Measurements from ENCODE around the gene HOXB4.
A peak's percentile ranks its signal among the peaks of the same experiment; 100 is the strongest.

HOXB4 gene

DNA sequence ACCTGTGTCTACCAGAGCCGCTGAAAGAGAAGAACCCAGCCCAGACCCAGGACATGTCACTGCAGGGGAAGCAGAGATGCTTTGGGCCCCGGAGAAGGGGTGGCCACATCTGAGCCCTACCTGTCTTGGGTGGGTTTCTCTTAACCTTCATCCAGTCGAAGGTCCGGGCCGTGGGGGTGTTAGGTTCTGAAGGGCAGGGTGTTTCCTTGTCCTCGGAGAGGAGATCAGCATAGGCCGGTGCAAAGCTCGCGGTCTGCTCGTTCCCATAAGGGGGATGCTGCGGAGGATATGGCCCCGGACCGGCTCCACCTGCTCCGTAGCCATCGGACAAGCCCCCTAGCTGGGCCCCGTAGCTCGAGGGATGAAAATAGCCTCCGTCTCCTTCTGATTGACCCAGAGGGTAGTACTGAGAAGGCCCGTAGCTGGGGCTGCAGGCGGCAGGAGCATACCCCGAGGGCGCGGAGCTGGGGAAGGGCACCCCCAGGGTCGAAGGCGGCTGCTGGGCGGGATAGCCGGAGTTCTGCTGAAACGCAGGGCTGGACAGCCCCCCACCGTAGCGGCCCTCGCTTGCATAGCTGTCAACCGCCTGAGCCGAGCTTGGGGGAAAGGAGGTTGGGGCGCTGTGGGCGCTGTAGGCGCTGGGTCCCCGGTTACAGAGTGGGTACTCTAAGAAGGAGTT lies 47.8 kb downstream of the HOXB4 start:
- no peak overlapping the region for H4K12ac ChIP-seq (ENCODE audit: low read depth, low read length)
- no peak overlapping the region for H2AFZ ChIP-seq (ENCODE audit: insufficient read depth, low read length, poor library complexity)
- H3K9ac ChIP-seq (ENCODE audit: low read length): no peak overlapping the region
- H3K14ac ChIP-seq (ENCODE audit: low read length): peak overlapping the region; percentile 17
- DNase-seq: no peak
- no peak overlapping the region for H3K23ac ChIP-seq (ENCODE audit: low read length)
- H2AK5ac ChIP-seq (ENCODE audit: low read length): peak overlapping the region; percentile 47
- H3K27me3 ChIP-seq (ENCODE audit: insufficient read depth, low read length): no peaks in the 10 kb centered on the region
- no peak overlapping the region for H2BK5ac ChIP-seq (ENCODE audit: low read depth, low read length, poor library complexity)
- H3K4me1 ChIP-seq (ENCODE audit: control insufficient read depth in 1 of 2, insufficient read depth in 2 of 2, low read length in 2 of 2): peaks cover 28 to 36% of the 10 kb centered on the region in 2 experiments
- no peak overlapping the region for H3K4ac ChIP-seq (ENCODE audit: low read depth, low read length)
- no peaks in the 10 kb centered on the region for H3K79me2 ChIP-seq (ENCODE audit: control insufficient read depth, insufficient read depth, low read length, poor library complexity)
- no peak overlapping the region for H3K4me2 ChIP-seq (ENCODE audit: low read length)
- H3K9me3 ChIP-seq (ENCODE audit: insufficient read depth, low read depth, low read length): no peaks in the 10 kb centered on the region
- no CpG with 5 or more reads among the region's 37 CpGs for WGBS (ENCODE audit: extremely low coverage, insufficient coverage, insufficient read length)
- H4K91ac ChIP-seq (ENCODE audit: low read depth, low read length): peak overlapping the region; percentile 90
- H3K36me3 ChIP-seq (ENCODE audit: control insufficient read depth in 1 of 2, insufficient read depth in 2 of 2, low read length in 2 of 2): no peaks in the 10 kb centered on the region
- peak overlapping the region; percentile 81 for H2BK12ac ChIP-seq (ENCODE audit: low read length)
- H3K27ac ChIP-seq (ENCODE audit: low read depth, low read length): peak overlapping the region; percentile 79
- H3K4me3 ChIP-seq (ENCODE audit: low read depth, low read length): no peak overlapping the region
- H4K8ac ChIP-seq (ENCODE audit: low read depth, low read length): peak overlapping the region; percentile 5
- no peak overlapping the region for H3K18ac ChIP-seq (ENCODE audit: low read length)
- H3K79me1 ChIP-seq (ENCODE audit: low read length): peaks cover 30% of the 10 kb centered on the region
- H2BK120ac ChIP-seq (ENCODE audit: insufficient read depth, low read length, poor library complexity): no peak overlapping the region

DNA sequence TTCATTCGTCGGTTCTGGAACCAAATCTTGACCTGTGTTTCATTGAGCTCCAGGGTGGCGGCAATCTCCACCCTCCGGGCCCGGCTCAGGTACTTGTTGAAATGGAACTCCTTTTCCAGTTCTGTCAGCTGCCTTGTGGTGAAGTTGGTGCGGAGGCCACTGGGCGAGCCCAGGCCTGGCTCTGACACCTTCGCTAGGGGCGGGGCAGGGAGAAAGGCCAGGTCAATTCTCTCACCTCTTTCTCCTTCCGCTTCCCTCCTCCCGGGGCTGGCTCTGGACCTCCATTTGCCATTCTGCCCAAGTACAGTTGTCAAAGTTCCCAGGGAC lies 48.5 kb downstream of the HOXB4 start:
- Histone ChIP-seq H2AFZ (ENCODE audit: insufficient read depth, low read length, poor library complexity) (no peak overlapping the region), H2BK5ac (ENCODE audit: low read depth, low read length, poor library complexity) (peak overlapping the region; percentile 55), H3K36me3 (ENCODE audit: control insufficient read depth in 1 of 2, insufficient read depth in 2 of 2, low read length in 2 of 2) (no peaks in the 10 kb centered on the region), H3K4ac (ENCODE audit: low read depth, low read length) (peak overlapping the region; percentile 13), H3K23ac (ENCODE audit: low read length) (no peak overlapping the region), H3K9ac (ENCODE audit: low read length) (no peak overlapping the region), H3K14ac (ENCODE audit: low read length) (peak overlapping the region; percentile 67), H3K4me1 (ENCODE audit: control insufficient read depth in 1 of 2, insufficient read depth in 2 of 2, low read length in 2 of 2) (peaks cover 28 to 36% of the 10 kb centered on the region in 2 experiments), H2AK5ac (ENCODE audit: low read length) (peak overlapping the region; percentile 47), H4K91ac (ENCODE audit: low read depth, low read length) (peak overlapping the region; percentile 90), H3K27me3 (ENCODE audit: insufficient read depth, low read length) (no peaks in the 10 kb centered on the region), H3K4me3 (ENCODE audit: low read depth, low read length) (no peak overlapping the region), H3K18ac (ENCODE audit: low read length) (peak overlapping the region; percentile 67), H3K9me3 (ENCODE audit: insufficient read depth, low read depth, low read length) (no peaks in the 10 kb centered on the region), H3K79me2 (ENCODE audit: control insufficient read depth, insufficient read depth, low read length, poor library complexity) (no peaks in the 10 kb centered on the region), H4K12ac (ENCODE audit: low read depth, low read length) (no peak overlapping the region), H3K79me1 (ENCODE audit: low read length) (peaks cover 30% of the 10 kb centered on the region), H3K4me2 (ENCODE audit: low read length) (peak overlapping the region; percentile 50), H2BK120ac (ENCODE audit: insufficient read depth, low read length, poor library complexity) (peak overlapping the region; percentile 87), H3K27ac (ENCODE audit: low read depth, low read length) (peak overlapping the region; percentile 79), H4K8ac (ENCODE audit: low read depth, low read length) (peak overlapping the region; percentile 63), H2BK12ac (ENCODE audit: low read length) (peak overlapping the region; percentile 81)
- WGBS (ENCODE audit: extremely low coverage, insufficient coverage, insufficient read length): no CpG with 5 or more reads among the region's 11 CpGs
- DNase-seq: no peak

DNA sequence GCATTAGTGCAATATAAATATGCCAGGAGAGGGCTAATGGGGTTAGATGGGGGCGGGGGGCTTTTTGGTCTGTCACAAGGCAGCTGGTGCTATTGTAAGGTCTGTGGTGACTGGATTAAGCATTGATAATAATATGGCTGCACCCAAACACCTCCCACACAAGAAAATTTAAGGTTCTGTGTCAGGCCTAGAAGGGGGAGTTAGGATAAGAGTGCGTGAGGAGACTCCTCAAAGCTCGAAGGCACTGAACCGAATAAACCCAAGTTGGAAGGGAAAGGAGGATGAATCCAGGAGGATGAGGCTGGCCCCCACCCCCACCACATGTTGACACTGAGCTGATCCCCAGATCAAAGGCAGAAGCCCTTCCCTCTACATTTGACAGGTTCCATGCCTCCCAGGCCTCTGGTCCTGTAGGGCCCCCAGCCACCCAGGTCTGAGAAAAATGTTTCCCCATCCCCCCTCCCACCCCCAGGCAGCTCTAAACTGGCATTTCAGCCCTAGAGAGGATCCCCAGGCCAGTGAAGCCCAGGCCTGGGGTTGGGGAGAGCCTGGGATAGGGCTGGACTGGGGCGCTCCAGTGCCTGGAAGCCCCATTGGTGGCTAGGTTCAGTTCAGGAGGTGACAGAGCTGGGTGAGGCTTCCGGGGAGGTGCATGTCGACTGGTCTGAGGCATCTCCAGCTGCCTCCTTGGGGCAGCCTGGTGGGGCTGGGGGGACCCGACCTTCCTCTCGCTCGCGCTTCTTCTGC lies 49.0 kb downstream of the HOXB4 start:
- peak overlapping the region; percentile 90 for H4K91ac ChIP-seq (ENCODE audit: low read depth, low read length)
- DNase-seq: no peak
- H2BK120ac ChIP-seq (ENCODE audit: insufficient read depth, low read length, poor library complexity): peak overlapping the region; percentile 87
- peak overlapping the region; percentile 47 for H2AK5ac ChIP-seq (ENCODE audit: low read length)
- peaks cover 29% of the 10 kb centered on the region for H3K79me1 ChIP-seq (ENCODE audit: low read length)
- no CpG with 5 or more reads among the region's 11 CpGs for WGBS (ENCODE audit: extremely low coverage, insufficient coverage, insufficient read length)
- H3K4me2 ChIP-seq (ENCODE audit: low read length): peak overlapping the region; percentile 50
- no peaks in the 10 kb centered on the region for H3K27me3 ChIP-seq (ENCODE audit: insufficient read depth, low read length)
- H3K4ac ChIP-seq (ENCODE audit: low read depth, low read length): peak overlapping the region; percentile 13
- H2BK5ac ChIP-seq (ENCODE audit: low read depth, low read length, poor library complexity): peak overlapping the region; percentile 55
- H4K12ac ChIP-seq (ENCODE audit: low read depth, low read length): no peak overlapping the region
- no peaks in the 10 kb centered on the region for H3K36me3 ChIP-seq (ENCODE audit: control insufficient read depth in 1 of 2, insufficient read depth in 2 of 2, low read length in 2 of 2)
- H2BK12ac ChIP-seq (ENCODE audit: low read length): peak overlapping the region; percentile 81
- no peaks in the 10 kb centered on the region for H3K79me2 ChIP-seq (ENCODE audit: control insufficient read depth, insufficient read depth, low read length, poor library complexity)
- H3K4me3 ChIP-seq (ENCODE audit: low read depth, low read length): no peak overlapping the region
- no peak overlapping the region for H3K23ac ChIP-seq (ENCODE audit: low read length)
- peak overlapping the region; percentile 79 for H3K27ac ChIP-seq (ENCODE audit: low read depth, low read length)
- H4K8ac ChIP-seq (ENCODE audit: low read depth, low read length): peak overlapping the region; percentile 63
- H3K14ac ChIP-seq (ENCODE audit: low read length): peak overlapping the region; percentile 67
- H3K9me3 ChIP-seq (ENCODE audit: insufficient read depth, low read depth, low read length): no peaks in the 10 kb centered on the region
- H3K9ac ChIP-seq (ENCODE audit: low read length): no peak overlapping the region
- no peak overlapping the region for H2AFZ ChIP-seq (ENCODE audit: insufficient read depth, low read length, poor library complexity)
- peaks cover 28 to 36% of the 10 kb centered on the region in 2 experiments for H3K4me1 ChIP-seq (ENCODE audit: control insufficient read depth in 1 of 2, insufficient read depth in 2 of 2, low read length in 2 of 2)
- peak overlapping the region; percentile 67 for H3K18ac ChIP-seq (ENCODE audit: low read length)

DNA sequence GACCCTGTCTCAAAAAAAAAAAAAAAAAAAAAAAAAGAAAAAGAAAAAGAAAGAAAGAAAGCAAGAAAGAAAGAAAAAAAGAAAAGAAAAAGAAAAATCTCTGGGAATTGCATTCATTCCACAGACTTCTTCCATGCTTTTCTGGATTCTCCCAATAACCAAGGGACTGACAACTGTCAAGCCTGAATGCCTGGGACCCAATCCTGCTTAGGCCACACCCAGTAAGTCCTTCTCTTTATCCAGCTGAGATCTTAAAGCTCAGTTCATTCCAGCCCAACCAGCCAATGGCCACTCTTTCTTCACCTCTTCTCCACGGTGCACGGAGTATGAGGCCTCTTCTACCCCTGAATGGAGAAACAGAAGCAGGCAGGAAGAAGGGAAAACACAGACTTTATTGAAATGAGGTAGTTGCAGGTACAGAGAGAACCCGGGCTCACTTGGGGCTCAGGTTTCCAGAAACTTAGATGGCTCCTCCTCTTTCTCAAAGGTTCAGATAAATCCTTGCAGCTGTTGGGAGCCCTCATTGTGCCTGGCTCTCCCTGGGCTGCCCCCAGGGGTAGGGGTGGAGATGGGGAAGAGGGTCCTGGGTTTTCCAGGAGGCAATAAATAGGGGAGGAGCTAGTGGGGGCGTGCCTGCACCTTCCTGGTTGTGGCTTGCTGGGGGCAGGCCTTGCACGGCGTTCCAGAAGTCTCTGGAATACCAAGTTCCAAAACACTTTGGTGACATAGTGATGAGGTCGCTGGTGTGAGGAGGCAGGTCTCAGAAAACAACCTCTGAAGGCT lies 49.8 kb downstream of the HOXB4 start:
- Histone ChIP-seq H3K4ac (ENCODE audit: low read depth, low read length) (no peak overlapping the region), H4K8ac (ENCODE audit: low read depth, low read length) (no peak overlapping the region), H3K79me2 (ENCODE audit: control insufficient read depth, insufficient read depth, low read length, poor library complexity) (no peaks in the 10 kb centered on the region), H3K79me1 (ENCODE audit: low read length) (peaks cover 29% of the 10 kb centered on the region), H3K36me3 (ENCODE audit: control insufficient read depth in 1 of 2, insufficient read depth in 2 of 2, low read length in 2 of 2) (no peaks in the 10 kb centered on the region), H3K14ac (ENCODE audit: low read length) (no peak overlapping the region), H2AK5ac (ENCODE audit: low read length) (no peak overlapping the region), H2BK12ac (ENCODE audit: low read length) (peak overlapping the region; percentile 1), H3K27ac (ENCODE audit: low read depth, low read length) (peak overlapping the region; percentile 79), H3K9ac (ENCODE audit: low read length) (no peak overlapping the region), H2BK5ac (ENCODE audit: low read depth, low read length, poor library complexity) (peak overlapping the region; percentile 18), H3K18ac (ENCODE audit: low read length) (no peak overlapping the region), H3K27me3 (ENCODE audit: insufficient read depth, low read length) (no peaks in the 10 kb centered on the region), H3K23ac (ENCODE audit: low read length) (no peak overlapping the region), H3K4me1 (ENCODE audit: control insufficient read depth in 1 of 2, insufficient read depth in 2 of 2, low read length in 2 of 2) (peaks cover 28 to 36% of the 10 kb centered on the region in 2 experiments), H4K91ac (ENCODE audit: low read depth, low read length) (peak overlapping the region; percentile 34), H3K9me3 (ENCODE audit: insufficient read depth, low read depth, low read length) (no peaks in the 10 kb centered on the region), H2AFZ (ENCODE audit: insufficient read depth, low read length, poor library complexity) (no peak overlapping the region), H2BK120ac (ENCODE audit: insufficient read depth, low read length, poor library complexity) (peak overlapping the region; percentile 23), H3K4me2 (ENCODE audit: low read length) (peak overlapping the region; percentile 43), H4K12ac (ENCODE audit: low read depth, low read length) (no peak overlapping the region), H3K4me3 (ENCODE audit: low read depth, low read length) (no peak overlapping the region)
- DNase-seq: no peak
- no CpG with 5 or more reads among the region's 7 CpGs for WGBS (ENCODE audit: extremely low coverage, insufficient coverage, insufficient read length)

All from trophoblast cell (in vitro differentiated cells and primary cell).